Transverse colon (tissue), 4 donors: ENCODE data around the gene ATOH8.

Experiments
- CTCF ChIP-seq, 5 experiments: fragments of 200-600 bp in 3 of 5; fragments of 450-650 bp in 2 of 5; sonication (generic) in 3 of 5; IDR thresholded peaks; 1 replicate in 2 of 5; 2 replicates in 3 of 5; pipeline ENCODE4 v1.5.1; 2016 to 2017; ENCODE audit warnings: antibody characterized with exemption in 5 of 5, inconsistent platforms in 3 of 5, mild to moderate bottlenecking in 2 of 5, moderate library complexity in 1 of 5
- EP300 ChIP-seq: sonication (generic); formaldehyde crosslinking; IDR thresholded peaks from one replicate; pipeline ENCODE4 v1.6.1; 2017; ENCODE audit warnings: antibody characterized with exemption, low read depth
- POLR2A ChIP-seq: fragments of 450-650 bp; IDR thresholded peaks from one replicate; pipeline ENCODE4 v1.6.1; 2016; ENCODE audit warnings: antibody characterized with exemption, mild to moderate bottlenecking, moderate library complexity
- POLR2AphosphoS5 ChIP-seq, 3 donors: sonication (generic); formaldehyde crosslinking; IDR thresholded peaks; one replicate each; pipeline ENCODE4 v1.6.1; 2016; ENCODE audit warnings: antibody characterized with exemption in 3 of 3

- no peak for TF ChIP-seq EP300
- no peak for TF ChIP-seq CTCF (IDR thresholded peaks at IDR 0.05)
- no peak for TF ChIP-seq POLR2A
- TF ChIP-seq POLR2AphosphoS5 (IDR thresholded peaks at IDR 0.05), result no peak
Observed at GRCh38 chr2:85716346-85716914, 37.4 kb upstream of the ATOH8 start.
